NCI-H2081 (cell line): ENCODE data around the gene INPP5A.
"Not testable (repeated sequence)": the region's sequence is repeated elsewhere in the genome, so short reads cannot be mapped to it uniquely, and the experiment has no call there.

ENCODE experiments used
- DNase-seq, 2 experiments: peaks; one replicate each; lab custom pipeline; 2025; lab: John Stamatoyannopoulos, UW

Gene INPP5A

DNA sequence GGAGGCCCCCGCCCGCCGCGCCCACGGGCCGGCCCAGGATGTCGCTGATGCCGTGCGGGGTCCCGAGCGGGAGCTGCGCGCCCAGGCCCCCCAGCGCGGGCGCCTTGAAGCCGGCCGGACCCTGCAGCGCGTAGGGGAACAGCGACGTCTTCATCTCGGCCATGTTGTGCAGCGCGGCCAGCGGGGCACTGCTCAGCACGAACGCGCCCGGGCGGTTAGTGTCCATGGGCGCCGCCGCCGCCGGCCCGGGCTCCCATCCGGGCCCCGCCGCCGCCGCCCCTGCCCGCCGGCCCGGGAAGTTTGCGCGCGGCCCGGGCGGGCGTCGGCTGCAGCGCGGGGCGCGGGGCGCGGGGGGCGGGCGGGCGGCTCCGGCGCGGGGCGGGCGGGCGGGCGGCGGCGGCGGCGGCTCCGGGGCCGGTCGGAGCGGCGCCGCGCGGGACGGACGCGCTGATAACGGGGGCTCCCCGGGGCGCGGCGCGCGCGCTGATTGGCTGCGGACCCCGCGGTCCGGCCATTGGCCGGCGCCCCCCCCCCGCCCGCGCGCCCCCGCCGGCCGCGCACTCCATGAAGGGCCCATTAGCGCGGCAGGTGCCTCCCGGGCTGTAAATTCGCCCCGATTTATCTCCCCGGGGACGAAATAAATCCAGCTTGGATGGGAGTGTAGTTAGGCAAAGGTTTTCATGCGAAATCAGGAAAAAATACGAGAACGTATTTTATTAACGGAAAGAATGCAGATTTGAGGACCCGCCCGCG lies 248.3 kb downstream of the INPP5A start, which contains the start of gene NKX6-2:
TSS of gene NKX6-2 (minus strand) at position 425 of the 753 bp plus-strand sequence. CDS start at position 226, 199 bp downstream.
- DNase-seq = no peak

DNA sequence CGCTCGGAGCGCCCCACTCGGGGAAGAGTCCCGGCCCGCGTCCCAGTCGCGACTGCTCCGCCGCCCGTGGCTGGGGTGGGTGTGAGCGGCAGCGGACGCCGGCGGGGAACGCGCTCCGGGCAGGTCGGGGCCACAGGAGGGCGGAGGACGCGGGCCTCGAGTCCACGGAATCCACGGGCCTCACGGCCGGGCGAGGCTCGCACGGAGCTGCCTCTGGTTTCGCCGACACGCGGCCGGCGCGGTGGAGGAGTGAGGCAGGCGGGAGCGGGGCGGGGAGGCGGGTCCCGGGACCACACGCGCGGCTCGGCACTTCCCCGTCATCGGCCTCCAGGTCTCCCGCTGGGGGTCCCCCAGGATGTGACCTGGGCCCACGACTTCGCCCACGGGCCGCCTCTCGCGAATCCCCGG lies 248.9 kb downstream of the INPP5A start:
- no peak for DNase-seq

GRCh38 chr10:132786884-132787494 lies 249.4 kb downstream of the INPP5A start:
- DNase-seq = no peak

DNA sequence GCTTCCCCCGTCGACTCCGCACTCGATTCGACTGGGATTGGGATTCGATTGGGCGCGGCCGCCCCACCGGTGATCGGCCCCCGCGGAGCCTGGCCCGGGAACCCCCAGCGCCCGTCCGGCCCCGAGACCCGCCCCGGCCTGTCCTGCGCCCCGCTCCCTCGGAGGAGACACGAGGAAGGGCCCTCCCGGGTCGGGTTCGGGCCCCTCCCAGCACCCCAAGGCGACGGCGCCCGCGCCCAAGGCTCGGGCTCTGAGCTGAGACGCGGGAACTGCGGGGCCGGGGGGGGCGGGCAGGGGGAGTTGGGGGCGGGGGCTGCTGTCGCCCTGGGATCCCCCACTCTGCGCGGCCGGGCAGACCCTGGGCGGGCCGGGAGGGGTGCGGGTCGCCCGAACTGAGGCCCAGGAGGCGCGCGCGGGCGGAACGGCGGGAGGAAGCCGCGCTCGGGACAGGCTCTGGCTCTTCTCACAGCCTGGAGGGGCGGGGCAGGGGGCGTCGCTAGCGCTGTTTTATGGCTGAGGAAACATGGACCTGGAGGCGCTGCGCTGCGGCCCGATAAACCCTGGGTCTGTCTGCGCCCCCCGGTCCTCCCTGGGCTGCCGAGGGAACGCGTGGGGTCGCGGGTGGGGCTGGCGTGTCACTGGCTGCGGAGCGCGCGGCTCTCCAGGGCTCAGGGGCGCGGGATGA lies 250.1 kb downstream of the INPP5A start:
- DNase-seq = no peak

GRCh38 chr10:132788180-132788830 lies 250.7 kb downstream of the INPP5A start:
- DNase-seq = no peak

- DNase-seq = no peak
Measured at GRCh38 chr10:132788831-132789219, 251.2 kb downstream of the INPP5A start.

- DNase-seq = no peak
Measured at GRCh38 chr10:132789659-132790148, 252.1 kb downstream of the INPP5A start.

- no peak for DNase-seq
Measured at GRCh38 chr10:132790470-132790869, 252.9 kb downstream of the INPP5A start.

DNA sequence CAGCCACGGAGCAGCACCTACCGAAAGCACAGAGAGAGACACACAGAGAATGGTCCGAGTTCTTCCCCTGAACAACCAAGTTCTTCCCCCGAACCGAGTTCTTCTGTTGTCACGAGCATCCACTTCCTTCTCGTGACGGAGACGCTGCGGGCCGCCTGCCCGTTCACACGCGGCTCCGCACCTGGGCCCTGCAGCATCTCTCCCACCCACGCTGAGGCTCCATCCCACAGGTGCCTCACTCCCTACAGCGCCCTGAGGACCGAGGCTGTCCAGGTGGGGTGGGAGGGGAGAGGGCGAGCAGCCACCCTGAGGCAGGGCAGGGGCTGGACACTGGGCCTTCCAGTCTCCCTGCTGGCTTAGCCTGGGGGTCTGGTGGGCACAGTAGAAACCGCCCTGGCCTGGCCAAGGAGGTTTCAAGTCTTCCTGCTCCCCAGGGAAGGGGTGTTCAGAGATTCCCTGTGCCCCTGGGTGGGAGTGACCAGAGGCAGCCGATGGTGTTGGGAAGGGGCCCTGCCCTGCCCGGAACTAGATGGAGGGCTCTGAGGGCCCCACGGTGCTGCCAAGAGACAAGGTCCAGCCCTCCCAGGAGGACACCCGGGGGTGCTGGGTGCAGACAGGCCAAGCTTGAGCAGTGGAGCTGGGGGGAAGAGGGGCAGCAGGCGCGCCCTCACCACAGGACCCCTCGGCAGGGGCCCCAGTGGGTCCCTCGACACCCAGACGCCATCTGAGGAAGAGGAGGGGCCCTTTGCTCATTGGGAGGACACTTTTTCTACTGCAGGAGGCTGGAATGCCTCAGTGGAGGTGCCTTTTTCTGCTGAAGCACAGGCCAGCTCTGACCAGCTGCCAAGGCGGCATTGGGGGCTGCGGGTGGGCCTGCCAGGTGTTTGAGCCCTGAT lies 253.6 kb downstream of the INPP5A start:
- DNase-seq = no peak

GRCh38 chr10:132792099-132792498 lies 254.5 kb downstream of the INPP5A start:
- not testable (repeated sequence) for DNase-seq

GRCh38 chr10:132792796-132793195 lies 255.2 kb downstream of the INPP5A start:
- no peak for DNase-seq

GRCh38 chr10:132793213-132793612 lies 255.6 kb downstream of the INPP5A start:
- DNase-seq = no peak

GRCh38 chr10:132793871-132794849 lies 256.6 kb downstream of the INPP5A start:
- DNase-seq = no peak

- DNase-seq = no peak
Measured at GRCh38 chr10:132796846-132797245, 259.3 kb downstream of the INPP5A start.

DNA sequence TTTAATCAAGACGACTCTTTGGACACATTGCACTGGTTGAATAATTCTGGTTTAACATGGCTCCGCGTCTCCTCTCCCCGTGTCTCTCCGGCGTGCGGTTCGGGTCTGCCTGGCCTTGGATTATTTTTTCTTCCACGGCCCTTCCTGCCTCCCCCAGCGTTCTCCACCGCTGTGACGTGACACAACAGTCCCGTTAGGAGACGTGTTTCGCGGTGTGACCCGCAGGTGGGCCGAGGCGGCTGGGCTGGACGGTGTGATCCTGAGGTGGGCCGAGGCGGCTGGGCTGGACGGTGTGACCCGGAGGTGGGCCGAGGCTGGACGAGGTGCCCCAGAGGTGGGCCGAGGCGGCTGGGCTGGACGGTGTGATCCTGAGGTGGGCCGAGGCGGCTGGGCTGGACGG lies 260.4 kb downstream of the INPP5A start:
- not testable (repeated sequence) for DNase-seq

DNA sequence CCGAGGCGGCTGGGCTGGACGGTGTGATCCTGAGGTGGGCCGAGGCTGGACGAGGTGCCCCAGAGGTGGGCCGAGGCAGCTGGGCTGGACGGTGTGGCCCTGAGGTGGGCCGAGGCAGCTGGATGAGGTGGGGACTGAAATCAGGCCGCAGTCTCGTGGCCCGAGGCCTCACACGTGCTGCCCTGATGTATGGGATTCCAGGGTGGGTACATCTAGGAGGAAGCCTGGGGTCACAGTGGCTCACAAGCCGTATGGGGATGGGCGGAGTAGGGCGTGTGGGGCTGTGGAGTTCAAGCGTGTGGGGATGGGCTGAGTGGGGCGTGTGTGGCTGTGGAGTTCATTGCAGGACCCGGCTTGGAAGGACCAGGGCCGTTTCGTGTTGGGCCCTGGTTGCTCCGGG lies 260.8 kb downstream of the INPP5A start:
- no peak for DNase-seq

DNA sequence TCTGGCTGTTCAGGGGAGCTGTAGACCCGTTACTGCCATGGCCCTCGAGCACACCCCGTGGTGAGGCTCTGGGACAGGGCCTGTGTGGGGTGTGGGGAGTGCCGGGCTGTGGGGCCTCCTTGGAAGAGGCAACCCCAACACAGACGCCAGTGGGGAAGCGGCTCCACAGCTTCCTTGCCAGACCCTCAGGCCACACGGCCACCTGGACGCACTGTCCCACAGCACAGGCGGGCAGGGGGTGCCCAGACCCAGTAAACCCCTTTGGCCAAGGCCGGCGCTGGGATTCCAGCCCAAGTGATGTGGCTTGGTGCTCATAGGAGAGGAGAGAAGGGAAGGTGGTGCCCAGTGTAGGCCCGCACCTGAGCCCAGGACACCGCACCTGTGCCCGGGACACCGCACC lies 261.3 kb downstream of the INPP5A start:
- no peak for DNase-seq

DNA sequence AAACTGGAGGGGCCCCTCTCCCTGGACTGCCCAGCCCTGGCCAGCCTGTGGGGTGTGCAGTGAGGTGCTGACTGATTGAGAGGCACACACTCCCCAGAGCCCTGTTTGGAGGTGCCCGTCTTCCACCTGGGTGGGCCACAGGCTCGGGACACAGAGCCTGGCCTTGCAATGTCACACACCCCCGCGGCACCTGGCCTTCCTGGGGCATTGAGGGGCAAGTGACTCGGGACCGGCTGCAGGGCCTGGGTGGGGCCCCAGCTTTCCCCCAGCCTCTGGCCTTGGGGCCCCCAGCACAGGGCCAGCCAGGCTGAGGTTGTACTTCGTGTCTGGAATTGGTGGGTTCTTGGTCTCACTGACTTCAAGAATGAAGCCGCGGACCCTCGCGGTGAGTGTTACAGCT lies 262.3 kb downstream of the INPP5A start:
- no peak for DNase-seq

DNA sequence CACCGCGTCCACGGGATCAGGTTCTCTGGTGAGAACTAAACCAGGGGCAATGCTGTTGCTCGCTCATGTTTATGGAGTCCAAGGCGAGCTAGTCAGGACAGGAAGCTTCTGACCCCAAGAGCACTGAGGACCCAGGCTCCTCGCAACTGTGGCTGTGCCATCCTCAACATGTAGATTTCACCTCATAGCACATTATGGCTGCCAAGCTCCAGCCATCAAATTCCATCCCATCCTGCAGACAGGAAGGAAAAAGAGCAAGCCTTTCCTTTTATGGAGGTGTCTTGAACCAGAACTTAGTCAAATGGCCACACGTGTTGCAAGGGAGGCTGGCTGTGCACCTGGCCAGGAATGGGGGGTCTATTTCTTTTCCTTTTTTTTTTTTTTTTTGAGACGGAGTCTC lies 264.5 kb downstream of the INPP5A start:
- DNase-seq = no peak

DNA sequence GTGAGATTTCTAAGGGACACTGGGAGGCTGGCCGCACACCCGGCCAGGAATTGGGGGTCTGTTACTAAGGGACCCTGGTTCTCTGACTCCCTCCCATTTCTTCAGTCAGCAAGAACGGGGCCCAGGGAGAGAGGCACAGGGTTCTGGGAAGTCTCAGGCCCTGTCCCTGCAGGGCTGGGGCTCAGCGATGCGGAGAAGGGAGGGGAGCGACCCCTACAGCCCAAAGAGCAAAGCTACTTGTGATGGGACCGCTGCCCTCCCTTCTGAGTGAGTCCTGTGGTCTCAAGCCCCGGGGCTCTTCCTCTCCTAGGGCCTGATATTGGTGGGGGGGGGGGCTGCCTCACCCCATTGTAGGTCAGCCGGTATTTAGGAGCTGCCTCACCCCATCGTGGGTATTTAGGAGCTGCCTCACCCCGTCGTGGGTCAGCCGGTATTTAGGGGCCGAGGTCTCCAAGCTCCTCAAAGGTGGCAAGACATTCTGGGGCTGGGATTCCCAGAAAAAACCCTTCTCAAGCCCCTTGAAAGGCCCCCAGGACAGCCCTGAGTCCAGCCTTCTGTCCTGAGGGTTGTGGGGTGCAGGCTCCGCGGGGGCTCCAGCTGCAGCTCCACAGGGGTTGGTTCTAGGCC lies 265.2 kb downstream of the INPP5A start:
- no peak for DNase-seq
